Fibroblast of the aortic adventitia (primary cell): ENCODE results near the gene GALNT6. TPM values are rescaled to one million over a fixed set of nuclear protein-coding genes. Genes with fewer than 3 reads are reported as not detected.

Experiments
- DNase-seq: peaks from one replicate; pipeline ENCODE4 v3.0.0-alpha.2; 2010; ENCODE audit warnings: low read depth
- H3K4me3 ChIP-seq: 2 replicates; pipeline ENCODE4 v1.5.1; 2011; ENCODE audit warnings: low read depth, mild to moderate bottlenecking, control low read depth, low read length, moderate library complexity
- total RNA-seq: library from RNA; depleted of rRNA; stranded (reverse); fragments of >200 nt; gene quantifications from 2 replicates; pipeline ENCODE4 v1.2.3, GENCODE V29; 2012; ENCODE audit warnings: low replicate concordance
- TF ChIP-seq, protein P1 (sequence below): IDR thresholded peaks from 2 replicates; pipeline ENCODE4 v1.5.1; 2011; ENCODE audit warnings: mild to moderate bottlenecking, low read length, control low read depth, inconsistent platforms; ENCODE audit not compliant: insufficient read depth

The GALNT6 gene
- total RNA-seq, 1 donor = 22.1 TPM

DNA sequence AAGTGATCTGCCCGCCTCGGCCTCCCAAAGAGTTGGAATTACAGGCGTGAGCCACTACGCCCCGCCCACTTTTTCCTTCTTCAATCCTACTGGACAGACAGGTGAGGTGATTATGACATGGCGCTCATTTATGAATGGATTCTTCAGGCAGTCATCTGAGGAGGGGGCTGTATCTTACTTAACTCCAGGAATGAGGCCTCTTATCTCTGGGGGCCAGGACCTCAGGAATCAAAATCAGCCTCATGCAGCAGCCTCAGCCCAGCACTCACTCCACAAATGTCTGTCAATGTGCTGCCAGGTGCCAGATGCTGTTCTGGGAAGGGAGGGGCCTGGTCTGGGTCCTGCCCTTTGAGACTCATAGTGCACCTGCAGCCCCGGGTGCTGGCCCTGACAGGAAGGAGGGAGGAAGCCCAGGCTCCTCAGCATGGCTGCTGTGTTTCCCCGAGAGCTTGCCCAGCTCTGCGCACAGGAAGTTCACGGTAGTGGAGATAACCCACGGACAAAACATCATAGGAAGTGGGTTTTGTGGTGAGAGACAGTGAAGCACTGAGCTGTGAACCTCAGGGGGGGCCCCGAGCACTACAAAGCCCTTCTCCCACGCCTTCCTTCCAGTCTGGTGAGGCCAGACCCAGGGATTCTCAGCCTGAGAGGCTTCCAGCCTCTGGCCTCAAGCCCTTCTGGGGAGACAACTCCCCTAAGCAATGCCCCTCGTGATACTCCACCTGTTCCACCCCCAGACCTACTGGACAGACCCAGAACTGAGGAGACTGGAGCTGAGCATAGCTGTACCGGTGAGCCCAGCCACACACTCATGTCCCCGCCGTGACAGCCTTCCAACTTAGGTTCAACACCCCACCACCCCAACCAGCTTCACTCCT is 22.3 kb downstream of the GALNT6 start:
- TF ChIP-seq, protein P1, sequence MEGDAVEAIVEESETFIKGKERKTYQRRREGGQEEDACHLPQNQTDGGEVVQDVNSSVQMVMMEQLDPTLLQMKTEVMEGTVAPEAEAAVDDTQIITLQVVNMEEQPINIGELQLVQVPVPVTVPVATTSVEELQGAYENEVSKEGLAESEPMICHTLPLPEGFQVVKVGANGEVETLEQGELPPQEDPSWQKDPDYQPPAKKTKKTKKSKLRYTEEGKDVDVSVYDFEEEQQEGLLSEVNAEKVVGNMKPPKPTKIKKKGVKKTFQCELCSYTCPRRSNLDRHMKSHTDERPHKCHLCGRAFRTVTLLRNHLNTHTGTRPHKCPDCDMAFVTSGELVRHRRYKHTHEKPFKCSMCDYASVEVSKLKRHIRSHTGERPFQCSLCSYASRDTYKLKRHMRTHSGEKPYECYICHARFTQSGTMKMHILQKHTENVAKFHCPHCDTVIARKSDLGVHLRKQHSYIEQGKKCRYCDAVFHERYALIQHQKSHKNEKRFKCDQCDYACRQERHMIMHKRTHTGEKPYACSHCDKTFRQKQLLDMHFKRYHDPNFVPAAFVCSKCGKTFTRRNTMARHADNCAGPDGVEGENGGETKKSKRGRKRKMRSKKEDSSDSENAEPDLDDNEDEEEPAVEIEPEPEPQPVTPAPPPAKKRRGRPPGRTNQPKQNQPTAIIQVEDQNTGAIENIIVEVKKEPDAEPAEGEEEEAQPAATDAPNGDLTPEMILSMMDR = no peak
- DNase-seq = no peak
- no peak overlapping the region for H3K4me3 ChIP-seq

DNA sequence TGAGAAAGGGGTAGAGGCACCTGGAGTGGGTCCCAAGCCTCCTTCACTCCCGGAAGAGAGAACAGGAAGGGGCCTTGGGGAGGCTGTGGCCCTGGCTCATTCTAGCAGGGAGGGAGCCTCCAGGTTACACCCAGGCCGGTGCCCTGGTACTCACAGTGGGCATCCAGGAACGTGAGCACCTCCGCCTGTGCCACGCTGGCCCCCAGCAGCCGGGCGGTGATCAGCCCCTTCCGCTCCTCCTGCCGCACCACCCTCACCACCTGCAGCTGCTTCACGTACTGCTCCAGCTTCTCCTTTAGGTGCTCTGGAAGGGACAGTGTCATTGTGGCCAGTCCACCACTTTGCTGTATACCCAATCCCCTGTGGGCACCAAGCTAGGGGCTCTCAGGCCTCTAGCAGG is 25.9 kb downstream of the GALNT6 start:
- no peak overlapping the region for H3K4me3 ChIP-seq
- no peak for DNase-seq
- TF ChIP-seq, protein P1 = no peak

DNA sequence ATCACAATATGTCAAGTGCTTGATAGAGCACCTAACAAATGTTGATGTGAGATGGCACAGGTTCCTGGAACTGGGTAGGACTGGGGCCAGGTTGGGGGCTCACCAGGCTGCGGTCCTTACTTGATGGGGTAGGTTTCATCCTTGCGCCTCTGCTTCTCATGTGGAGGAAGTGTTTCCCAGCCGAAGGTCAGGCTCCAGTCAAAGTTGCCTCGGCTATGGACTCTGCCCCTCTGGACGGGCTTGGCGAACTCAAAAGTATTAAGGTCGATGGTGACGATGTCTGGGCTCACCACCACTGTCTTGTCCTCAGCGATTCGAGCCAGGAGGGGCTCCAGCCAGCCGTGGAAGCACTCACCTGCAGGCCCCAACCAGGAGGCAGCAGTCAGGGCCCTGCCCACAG is 27.2 kb downstream of the GALNT6 start:
- TF ChIP-seq, protein P1 = no peak
- DNase-seq = no peak
- no peak overlapping the region for H3K4me3 ChIP-seq

DNA sequence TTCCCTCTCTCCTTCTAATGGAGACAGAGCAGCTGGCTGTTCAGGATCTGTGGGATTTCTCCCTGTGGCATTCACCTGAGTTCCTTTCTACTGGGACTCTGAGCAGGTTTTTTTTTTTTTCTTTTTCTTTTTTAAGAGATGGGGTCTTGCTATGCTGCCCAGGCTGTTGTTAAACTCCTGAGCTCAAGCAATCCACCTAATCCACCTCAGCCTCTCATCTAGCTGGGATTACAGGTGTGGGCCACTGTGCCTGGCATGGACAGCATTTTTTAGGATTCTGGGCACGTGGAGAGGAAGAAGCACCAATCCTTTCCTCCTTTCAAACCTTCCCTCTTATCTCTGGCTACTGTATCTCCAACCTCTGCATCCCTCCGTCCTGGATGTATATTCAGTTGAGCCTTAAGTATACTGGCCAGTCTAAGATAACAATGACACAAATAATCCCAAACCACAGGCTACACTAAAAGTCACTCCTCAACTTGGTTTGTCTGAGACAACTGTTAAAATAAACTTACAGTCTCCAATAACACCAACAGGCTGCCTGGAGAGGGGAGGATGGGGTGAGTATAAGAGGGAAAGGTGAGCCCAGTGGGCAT is 28.4 kb downstream of the GALNT6 start:
- TF ChIP-seq, protein P1 = no peak
- H3K4me3 ChIP-seq = no peak overlapping the region
- DNase-seq = no peak

DNA sequence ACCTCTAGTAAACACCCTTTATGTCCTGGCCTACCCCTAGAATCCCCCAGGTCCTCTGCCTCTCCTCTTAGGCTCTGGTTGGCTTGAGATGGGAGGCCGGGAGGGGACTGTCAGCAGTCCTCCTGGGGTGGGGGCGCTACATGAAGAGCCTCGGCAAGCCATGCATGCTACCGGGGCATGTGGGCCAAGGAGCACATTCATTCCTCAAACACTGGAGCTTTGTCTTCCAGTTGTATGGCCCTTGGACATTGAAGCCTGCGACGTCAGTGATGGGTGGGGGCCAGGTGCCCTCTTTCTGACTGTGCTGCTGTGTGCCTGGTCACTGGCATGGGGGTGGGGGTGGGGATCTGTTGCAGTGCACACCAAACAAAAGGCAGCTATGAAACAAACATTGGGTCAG is 28.9 kb downstream of the GALNT6 start:
- DNase-seq = no peak
- no peak overlapping the region for H3K4me3 ChIP-seq
- TF ChIP-seq, protein P1 = no peak

DNA sequence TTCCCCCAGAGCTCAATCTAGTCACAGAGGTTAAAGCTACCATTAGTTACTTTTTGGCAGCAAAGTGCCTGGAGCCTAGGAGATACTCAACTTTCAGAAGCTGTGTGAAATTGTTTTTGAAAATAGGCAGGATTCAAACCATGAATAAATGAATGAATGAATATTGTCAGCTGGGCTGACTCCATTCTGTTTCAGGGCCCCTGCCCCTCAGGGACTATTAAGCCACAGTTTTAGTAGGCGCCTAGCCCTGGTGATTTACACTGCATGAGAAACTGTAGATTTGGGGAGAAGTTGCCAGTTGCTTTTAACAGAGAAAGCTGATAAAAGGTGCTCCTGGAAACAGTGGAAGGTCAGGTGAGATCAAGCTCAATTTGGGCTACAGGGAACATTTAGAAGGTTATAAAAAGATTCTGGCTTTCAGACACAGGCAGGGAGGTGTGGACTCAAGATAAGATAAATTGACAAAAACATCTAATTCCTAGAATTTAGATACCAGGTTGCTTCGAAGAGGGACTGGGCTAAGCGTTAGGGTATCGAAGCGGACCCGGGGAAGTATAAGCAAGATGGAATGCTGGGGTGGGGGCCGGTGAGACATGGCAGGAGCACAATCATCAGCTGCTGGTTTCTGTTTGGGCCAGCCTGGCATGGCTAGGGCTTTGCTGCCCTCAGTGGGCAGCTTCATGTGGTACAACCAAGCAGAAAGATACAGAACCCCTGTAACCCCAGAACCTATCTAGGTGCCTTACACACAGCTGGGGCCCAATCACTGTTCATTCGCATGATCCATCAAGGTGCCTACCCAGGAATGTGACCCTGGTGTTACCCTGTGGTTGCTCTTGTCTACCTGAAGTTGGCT is 29.8 kb downstream of the GALNT6 start:
- no peak overlapping the region for H3K4me3 ChIP-seq
- TF ChIP-seq, protein P1 = no peak
- no peak for DNase-seq
